ENCODE results near the gene COL9A3. TPM values are rescaled to one million over a fixed set of nuclear protein-coding genes. Genes with fewer than 3 reads are reported as not detected.
A peak's percentile ranks its signal among the peaks of the same experiment; 100 is the strongest.

The COL9A3 gene
- total RNA-seq, 1 experiment from 2014 or later, result 150 TPM

DNA sequence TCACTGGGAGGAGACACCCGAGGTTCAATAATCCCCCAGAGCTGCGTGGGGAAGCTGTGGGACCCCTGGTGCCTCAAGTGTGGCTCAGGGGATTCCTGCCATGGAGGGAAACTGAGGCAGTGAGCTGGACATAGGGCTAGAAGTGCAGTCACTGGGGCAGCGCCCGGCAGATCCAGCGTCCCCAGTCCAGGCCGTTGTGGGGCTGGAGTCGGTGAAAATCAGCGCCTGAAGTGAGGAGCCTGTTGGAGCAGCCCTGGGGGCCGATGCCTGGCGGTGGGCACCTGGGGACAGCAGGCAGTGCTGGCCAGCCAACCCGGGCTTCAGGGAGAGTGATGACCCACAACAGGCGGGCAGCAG, 2.2 kb upstream of the COL9A3 start:
- Mint-ChIP-seq H3K27ac (no peak overlapping the region; a peak in 1 of 7 replicates), H3K36me3 (ENCODE audit: insufficient read depth in 1 of 3, low read depth in 3 of 3) (peaks cover 0 to 19% (median 15%) of the 10 kb centered on the region in 3 experiments; a peak in 5 of 7 replicates), H3K9me3 (no peaks in the 10 kb centered on the region), H3K4me3 (0 out of 5 replicates have a peak overlapping the region, but pooled peaks of 1 of the 2 experiments have one; percentile 26), H3K27me3 (ENCODE audit: low read depth) (peaks cover 5% of the 10 kb centered on the region), H3K4me1 (peaks cover 12 to 14% of the 10 kb centered on the region in 2 experiments)
- peaks cover 16% of the 10 kb centered on the region for H3K23me2 ChIP-seq (ENCODE audit: insufficient read length, low read depth, low read length, poor library complexity, severe bottlenecking)
- no peak overlapping the region for H2BK12ac ChIP-seq (ENCODE audit: insufficient read length, low read depth, low read length)
- TF ChIP-seq, protein P1, sequence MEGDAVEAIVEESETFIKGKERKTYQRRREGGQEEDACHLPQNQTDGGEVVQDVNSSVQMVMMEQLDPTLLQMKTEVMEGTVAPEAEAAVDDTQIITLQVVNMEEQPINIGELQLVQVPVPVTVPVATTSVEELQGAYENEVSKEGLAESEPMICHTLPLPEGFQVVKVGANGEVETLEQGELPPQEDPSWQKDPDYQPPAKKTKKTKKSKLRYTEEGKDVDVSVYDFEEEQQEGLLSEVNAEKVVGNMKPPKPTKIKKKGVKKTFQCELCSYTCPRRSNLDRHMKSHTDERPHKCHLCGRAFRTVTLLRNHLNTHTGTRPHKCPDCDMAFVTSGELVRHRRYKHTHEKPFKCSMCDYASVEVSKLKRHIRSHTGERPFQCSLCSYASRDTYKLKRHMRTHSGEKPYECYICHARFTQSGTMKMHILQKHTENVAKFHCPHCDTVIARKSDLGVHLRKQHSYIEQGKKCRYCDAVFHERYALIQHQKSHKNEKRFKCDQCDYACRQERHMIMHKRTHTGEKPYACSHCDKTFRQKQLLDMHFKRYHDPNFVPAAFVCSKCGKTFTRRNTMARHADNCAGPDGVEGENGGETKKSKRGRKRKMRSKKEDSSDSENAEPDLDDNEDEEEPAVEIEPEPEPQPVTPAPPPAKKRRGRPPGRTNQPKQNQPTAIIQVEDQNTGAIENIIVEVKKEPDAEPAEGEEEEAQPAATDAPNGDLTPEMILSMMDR (conservative IDR thresholded peaks at IDR 0.05), result no peak
- peak overlapping the region; percentile 2 for H3K18ac ChIP-seq (ENCODE audit: insufficient read length, low read depth, low read length)
- no peak overlapping the region for H3K4me2 ChIP-seq (ENCODE audit: insufficient read depth, insufficient read length, low read length)
- H3K14ac ChIP-seq (ENCODE audit: insufficient read depth, low read length), result no peak overlapping the region
- no peak for DNase-seq
- no peak overlapping the region for H3T11ph ChIP-seq (ENCODE audit: low read length)
- H2BK5ac ChIP-seq (ENCODE audit: insufficient read length, low read length), result no peak overlapping the region
- H2BK15ac ChIP-seq (ENCODE audit: low read depth, low read length), result no peak overlapping the region
- no peak overlapping the region for H4K8ac ChIP-seq (replicated peaks; ENCODE audit: insufficient read length, low read depth, low read length)
- no peak overlapping the region for H4K5ac ChIP-seq (ENCODE audit: insufficient read length, low read depth, low read length)
- H3K27me3 ChIP-seq (ENCODE audit: insufficient read depth, low read length), result no peaks in the 10 kb centered on the region
- H3K79me2 ChIP-seq (ENCODE audit: insufficient read depth, low read length), result no peaks in the 10 kb centered on the region
- no peaks in the 10 kb centered on the region for H3K9me3 ChIP-seq (ENCODE audit: control insufficient read depth, low read depth, low read length)
- H3K56ac ChIP-seq (ENCODE audit: insufficient read length, low read depth, low read length), result no peak overlapping the region
- H3K4me1 ChIP-seq (ENCODE audit: insufficient read depth, low read length), result no peaks in the 10 kb centered on the region
- no peak overlapping the region for H2BK120ac ChIP-seq (ENCODE audit: low read depth, low read length, poor library complexity, severe bottlenecking)
- no peak overlapping the region for H4K91ac ChIP-seq (ENCODE audit: insufficient read length, low read depth, low read length)
- no peak overlapping the region for H2BK20ac ChIP-seq (ENCODE audit: low read depth, low read length, poor library complexity, severe bottlenecking)
- no peak overlapping the region for H3K4ac ChIP-seq (ENCODE audit: low read depth, low read length)
- no peak overlapping the region for H3K23ac ChIP-seq (ENCODE audit: insufficient read length, low read depth, low read length)
- WGBS (ENCODE audit: extremely low coverage, insufficient read length, low lambda C conversion rate), result no CpG with 5 or more reads among the region's 12 CpGs
- H3K27ac ChIP-seq (ENCODE audit: insufficient read length, low read depth, low read length), result no peak overlapping the region
- H2AK5ac ChIP-seq (ENCODE audit: insufficient read length, low read length), result no peak overlapping the region
- no peaks in the 10 kb centered on the region for H4K20me1 ChIP-seq (ENCODE audit: control insufficient read depth, insufficient read depth, insufficient read length)
- H3K79me1 ChIP-seq (ENCODE audit: insufficient read depth, low read depth, low read length, poor library complexity, severe bottlenecking), result no peaks in the 10 kb centered on the region
- H2AFZ ChIP-seq (ENCODE audit: low read length), result no peak overlapping the region
- no peak overlapping the region for H3K9ac ChIP-seq (ENCODE audit: extremely low read depth, insufficient read length, low read length)

All from H9 (cell line).